HG03097 (cell line): ENCODE results near the gene EPB41L4A.

Experiments used
- ATAC-seq: cut with Tn5 transposase; IDR thresholded peaks from one replicate; pipeline ENCODE4 v1.9.1; 2021; ENCODE audit not compliant: unreplicated experiment, low FRiP score

The EPB41L4A gene

DNA sequence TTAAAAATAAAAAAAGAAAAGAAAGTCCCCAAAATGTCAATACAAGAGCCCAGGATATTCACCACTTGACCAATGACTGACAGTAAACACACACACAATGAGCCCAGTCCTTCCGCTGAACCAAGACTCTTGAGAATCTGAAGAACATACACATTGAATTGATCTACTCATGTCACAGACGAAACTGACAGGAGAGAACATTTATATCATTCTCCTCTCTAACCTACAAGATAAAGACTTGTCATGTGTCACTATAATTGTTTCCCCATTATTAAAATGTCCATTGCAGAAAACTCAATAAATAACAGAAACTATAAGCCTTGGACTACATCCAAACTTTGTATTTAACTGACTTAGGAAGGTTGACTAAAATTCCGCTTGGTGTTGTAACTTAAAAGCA, 296.7 kb downstream of the EPB41L4A start:
- no peak for ATAC-seq

DNA sequence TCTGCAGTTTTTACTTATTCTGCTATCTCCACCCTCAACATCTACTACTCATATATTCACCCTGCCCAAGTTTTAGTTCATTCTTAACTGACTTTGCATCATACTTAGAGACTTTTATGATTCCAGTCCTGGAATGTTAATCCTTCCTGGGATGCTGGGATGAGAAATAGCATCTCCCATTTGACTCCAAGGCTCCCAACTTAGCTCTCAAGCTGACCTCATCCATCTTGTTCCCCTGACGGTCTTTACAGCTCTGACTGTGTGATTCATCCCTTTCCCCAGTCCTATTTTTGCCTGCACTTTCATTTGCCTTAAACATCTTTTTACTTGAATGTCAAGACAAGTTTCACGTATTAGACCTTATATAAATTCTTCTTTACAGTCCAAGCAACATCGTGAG, 297.8 kb downstream of the EPB41L4A start:
- ATAC-seq = no peak

DNA sequence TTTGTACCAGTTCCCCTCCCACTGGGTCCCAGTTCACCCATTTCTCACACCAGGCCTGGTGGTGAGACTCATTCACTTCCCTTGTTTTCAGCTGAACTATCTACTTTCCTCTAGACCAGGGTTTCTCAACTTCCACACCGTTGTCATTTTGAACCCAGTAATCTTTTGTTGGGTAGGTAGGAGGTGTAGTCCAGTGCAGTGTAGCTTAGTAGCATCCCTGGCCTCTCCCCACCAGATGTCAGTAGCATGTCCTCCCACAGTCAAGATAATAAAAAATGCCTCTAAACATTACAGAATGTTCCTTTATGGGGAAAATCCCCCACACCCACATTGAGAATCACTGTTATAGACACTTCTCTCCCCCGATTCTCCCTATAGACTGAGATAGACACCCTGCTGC, 299.1 kb downstream of the EPB41L4A start:
- ATAC-seq = no peak

DNA sequence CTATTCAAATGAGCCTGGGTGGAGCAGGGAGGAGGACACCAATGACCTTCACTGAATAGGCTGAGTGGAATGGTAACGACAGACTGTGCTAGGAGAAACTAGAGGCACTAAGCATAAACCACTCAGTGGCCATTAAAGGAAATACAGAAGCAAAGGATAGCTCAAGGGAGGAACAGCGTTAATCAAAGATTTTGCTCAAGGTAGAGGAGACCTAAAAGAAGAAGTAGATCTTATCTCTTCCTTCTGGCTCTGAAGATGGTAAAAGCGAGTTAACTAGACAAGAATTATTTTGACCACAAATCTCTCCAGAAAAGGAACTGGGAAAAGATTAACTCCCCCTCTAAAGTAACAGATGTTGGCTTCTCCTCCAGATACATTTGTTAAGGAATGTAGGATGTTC, 299.6 kb downstream of the EPB41L4A start:
- ATAC-seq = no peak

DNA sequence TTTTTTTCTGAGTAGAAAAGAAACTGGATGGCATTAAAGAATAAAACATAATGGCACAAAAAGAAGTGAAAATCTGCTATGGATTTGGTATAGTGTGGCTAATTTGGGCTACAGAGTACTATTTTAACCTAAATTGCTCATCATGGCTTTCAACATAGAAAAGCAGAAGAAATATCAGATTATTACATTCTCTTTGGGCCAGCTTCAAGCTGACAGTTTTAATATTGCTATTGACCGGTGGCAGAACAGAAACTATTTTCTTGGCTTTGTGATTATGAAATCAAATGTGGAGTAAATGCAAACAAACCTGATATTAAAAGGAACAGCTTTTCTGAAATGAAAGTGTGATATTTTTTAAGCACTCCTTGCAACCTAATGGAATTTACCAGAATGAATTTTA, 301.5 kb downstream of the EPB41L4A start:
- ATAC-seq = no peak

DNA sequence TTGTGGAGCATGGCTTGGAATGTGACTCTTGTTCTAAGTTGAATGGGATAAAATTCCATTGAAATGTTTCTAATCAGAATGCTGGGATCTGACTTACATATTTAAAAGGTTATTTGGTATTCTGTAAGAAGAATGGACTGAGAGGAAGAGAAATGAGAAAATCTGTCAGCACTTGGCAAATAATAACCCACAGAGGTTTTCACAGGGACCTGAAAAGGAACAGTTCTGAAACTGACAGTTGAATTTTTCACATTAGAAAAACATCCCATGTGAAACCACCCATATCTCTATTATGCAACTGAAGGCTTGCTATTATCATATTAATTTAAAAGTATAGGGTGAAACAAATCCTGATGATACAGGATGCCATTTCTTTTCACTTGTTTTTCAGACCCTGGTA, 302.7 kb downstream of the EPB41L4A start:
- no peak for ATAC-seq

DNA sequence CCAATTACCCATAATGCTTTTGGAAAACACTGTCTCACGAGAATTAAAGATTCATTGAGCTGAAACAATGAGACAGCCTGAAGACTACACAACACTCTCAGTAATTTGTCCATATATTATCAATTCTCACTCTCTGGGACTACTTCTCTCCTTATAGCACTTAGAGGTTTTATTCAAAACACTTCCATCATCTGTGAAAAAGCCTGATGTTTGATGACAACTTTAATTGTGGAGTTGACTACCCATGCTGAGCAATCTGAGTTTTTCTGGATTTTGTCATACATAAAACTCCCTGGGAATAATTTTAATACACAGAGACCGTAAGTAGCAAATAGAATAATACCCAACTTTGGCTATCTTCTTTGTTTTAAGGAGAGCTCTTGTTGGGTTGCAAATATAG, 305.5 kb downstream of the EPB41L4A start:
- ATAC-seq = no peak
